Progenitor cell of endocrine pancreas (in vitro differentiated cells): ENCODE data around the gene XPNPEP2. TPM values are rescaled to one million over a fixed set of nuclear protein-coding genes. Genes with fewer than 3 reads are reported as not detected.

Experiments used
- DNase-seq: peaks from one replicate; pipeline ENCODE4 v3.0.0; 2021; ENCODE audit warnings: low spot score; ENCODE audit not compliant: unreplicated experiment
- H3K27ac Mint-ChIP-seq: 2 replicates; pipeline ENCODE4 v1.8.0; 2021; ENCODE audit warnings: mild to moderate bottlenecking, moderate library complexity, mixed read lengths
- H3K27me3 Mint-ChIP-seq: 2 replicates; pipeline ENCODE4 v1.8.0; 2021; ENCODE audit warnings: mixed read lengths
- H3K36me3 Mint-ChIP-seq: 2 replicates; pipeline ENCODE4 v1.8.0; 2022; ENCODE audit warnings: mixed read lengths; ENCODE audit not compliant: insufficient read depth
- H3K4me1 Mint-ChIP-seq: 2 replicates; pipeline ENCODE4 v1.8.0; 2021; ENCODE audit warnings: low read depth, mixed read lengths
- H3K4me3 Mint-ChIP-seq: 2 replicates; pipeline ENCODE4 v1.8.0; 2021; ENCODE audit warnings: low read depth, mild to moderate bottlenecking, moderate library complexity, mixed read lengths
- H3K9me3 Mint-ChIP-seq: 2 replicates; pipeline ENCODE4 v1.8.0; 2021; ENCODE audit warnings: low read depth, mixed read lengths
- CTCF ChIP-seq: fragments of 200-600 bp; sonication (generic); IDR thresholded peaks from one replicate; pipeline ENCODE4 v1.5.0; 2021; ENCODE audit warnings: antibody characterized with exemption, mild to moderate bottlenecking; ENCODE audit not compliant: unreplicated experiment
- total RNA-seq: library from RNA; stranded (reverse); gene quantifications from 2 replicates; pipeline ENCODE4 v1.2.1, GENCODE V29; 2021

XPNPEP2 gene
- total RNA-seq, 1 donor from 2014 or later, result not detected

DNA sequence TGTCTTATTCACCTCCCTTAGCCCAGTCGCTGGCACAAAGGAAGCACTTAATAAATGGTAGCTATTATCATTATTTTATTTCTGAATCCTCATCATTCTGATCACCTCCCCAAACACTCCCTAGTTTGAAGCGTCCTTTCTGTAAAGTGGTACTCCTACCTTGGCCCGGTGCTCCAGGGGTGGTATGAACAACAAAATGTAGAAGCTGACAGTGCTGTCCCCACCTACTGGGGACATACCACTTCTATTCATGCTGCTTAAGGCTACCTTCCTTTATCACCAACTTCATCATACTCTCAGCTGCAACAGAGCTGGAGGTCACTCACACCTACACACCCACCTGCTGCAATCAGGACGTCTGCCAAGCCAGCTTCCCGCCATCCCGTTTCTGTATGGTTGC lies 43.2 kb upstream of the XPNPEP2 start:
- no peaks in the 10 kb centered on the region for H3K36me3 Mint-ChIP-seq
- DNase-seq, result no peak
- peaks cover 1% of the 10 kb centered on the region for H3K4me1 Mint-ChIP-seq
- peaks cover 9% of the 10 kb centered on the region for H3K9me3 Mint-ChIP-seq
- no peak for TF ChIP-seq CTCF
- no peak overlapping the region for H3K4me3 Mint-ChIP-seq
- H3K27me3 Mint-ChIP-seq, result peaks cover 6% of the 10 kb centered on the region
- H3K27ac Mint-ChIP-seq, result no peak overlapping the region

DNA sequence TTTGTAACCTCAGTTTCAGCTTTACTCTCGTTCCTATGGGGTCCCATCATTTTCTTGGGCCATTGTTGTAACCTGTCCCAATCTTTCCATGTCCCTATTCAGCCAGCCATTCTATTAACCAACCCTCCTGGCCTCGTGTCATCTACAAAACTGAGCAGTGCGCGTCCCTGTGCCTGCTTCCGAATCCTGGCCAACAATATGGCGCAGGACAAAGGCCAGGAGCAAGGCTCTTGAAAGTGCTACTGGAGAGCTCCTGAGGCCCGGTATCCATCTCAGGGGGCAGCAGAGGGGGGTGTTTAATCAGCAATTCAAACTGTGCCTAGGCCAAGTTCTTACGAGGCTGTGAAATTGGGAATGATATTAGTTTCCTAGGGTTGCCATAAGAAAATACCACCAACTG lies 42.8 kb upstream of the XPNPEP2 start:
- peaks cover 9% of the 10 kb centered on the region for H3K9me3 Mint-ChIP-seq
- peaks cover 1% of the 10 kb centered on the region for H3K4me1 Mint-ChIP-seq
- no peak overlapping the region for H3K27ac Mint-ChIP-seq
- H3K36me3 Mint-ChIP-seq, result no peaks in the 10 kb centered on the region
- peaks cover 6% of the 10 kb centered on the region for H3K27me3 Mint-ChIP-seq
- no peak overlapping the region for H3K4me3 Mint-ChIP-seq
- DNase-seq, result no peak
- TF ChIP-seq CTCF, result no peak

GRCh38 chrX:129696463-129697155 lies 42.2 kb upstream of the XPNPEP2 start:
- no peaks in the 10 kb centered on the region for H3K36me3 Mint-ChIP-seq
- H3K27me3 Mint-ChIP-seq, result peaks cover 6% of the 10 kb centered on the region
- no peak overlapping the region for H3K27ac Mint-ChIP-seq
- H3K9me3 Mint-ChIP-seq, result peaks cover 9% of the 10 kb centered on the region
- no peak overlapping the region for H3K4me3 Mint-ChIP-seq
- no peak for DNase-seq
- peaks cover 1% of the 10 kb centered on the region for H3K4me1 Mint-ChIP-seq
- no peak for TF ChIP-seq CTCF

- no peaks in the 10 kb centered on the region for H3K36me3 Mint-ChIP-seq
- no peak overlapping the region for H3K27ac Mint-ChIP-seq
- no peak for DNase-seq
- H3K4me3 Mint-ChIP-seq, result no peak overlapping the region
- peaks cover 6% of the 10 kb centered on the region for H3K27me3 Mint-ChIP-seq
- peaks cover 1% of the 10 kb centered on the region for H3K4me1 Mint-ChIP-seq
- peaks cover 9% of the 10 kb centered on the region for H3K9me3 Mint-ChIP-seq
- TF ChIP-seq CTCF, result no peak
These were observed 41.5 kb upstream of the XPNPEP2 start for GRCh38 chrX:129697204-129697829.

DNA sequence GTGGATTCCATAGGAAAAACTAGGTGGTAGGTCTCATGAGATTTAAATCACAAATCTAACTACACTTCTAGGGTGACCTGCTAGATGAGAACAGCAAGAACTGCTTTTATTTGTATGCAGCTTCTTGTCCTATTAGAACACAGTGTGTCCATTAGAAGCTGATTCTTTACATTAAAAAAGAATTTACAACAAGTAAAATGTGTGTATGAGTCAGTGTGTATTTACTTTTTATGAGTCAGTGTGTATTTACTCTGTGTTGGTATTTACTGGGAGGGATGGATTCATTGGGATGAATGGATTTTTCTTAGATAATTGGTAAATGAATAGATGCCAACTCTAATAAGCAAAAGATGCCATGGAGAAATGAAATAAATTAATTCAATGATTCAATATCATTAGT lies 40.6 kb upstream of the XPNPEP2 start:
- H3K4me1 Mint-ChIP-seq, result peaks cover 1% of the 10 kb centered on the region

More for the DNA sequence above, 40.6 kb upstream of the XPNPEP2 start:
- Mint-ChIP-seq H3K4me3 (no peak overlapping the region), H3K9me3 (peaks cover 9% of the 10 kb centered on the region), H3K27me3 (peaks cover 6% of the 10 kb centered on the region), H3K36me3 (no peaks in the 10 kb centered on the region), H3K27ac (no peak overlapping the region)
- no peak for TF ChIP-seq CTCF
- DNase-seq, result no peak
